Uterus (tissue), 4 donors: ENCODE measurements around the gene GNG7. TPM values are rescaled to one million over a fixed set of nuclear protein-coding genes. Genes with fewer than 3 reads are reported as not detected.
A peak's percentile ranks its signal among the peaks of the same experiment; 100 is the strongest.

Experiments used
- DNase-seq, 2 donors: peaks; one replicate each; pipeline ENCODE4 v3.0.0-alpha.2; 2019 to 2020
- H3K27ac ChIP-seq, 2 donors: fragments of 200-600 bp; sonication (generic); 1 replicate in 1 of 2; 2 replicates in 1 of 2; pipeline ENCODE4 v1.5.1; 2016 to 2018
- H3K27me3 ChIP-seq, 2 donors: fragments of 200-600 bp; sonication (generic); one replicate each; pipeline ENCODE4 v1.5.1; 2018 to 2019; ENCODE audit warnings: control low read depth in 1 of 2
- H3K36me3 ChIP-seq, 2 donors: fragments of 200-600 bp; sonication (generic); one replicate each; pipeline ENCODE4 v1.5.1; 2019; ENCODE audit warnings: control low read depth in 1 of 2
- H3K4me1 ChIP-seq, 2 donors: fragments of 200-600 bp; sonication (generic); one replicate each; pipeline ENCODE4 v1.5.1; 2018 to 2019; ENCODE audit warnings: control low read depth in 1 of 2
- H3K4me3 ChIP-seq, 2 donors: fragments of 200-600 bp; sonication (generic); 1 replicate in 1 of 2; 2 replicates in 1 of 2; pipeline ENCODE4 v1.5.1; 2018 to 2019; ENCODE audit warnings: mild to moderate bottlenecking in 1 of 2
- H3K9me3 ChIP-seq, 2 donors: fragments of 200-600 bp; sonication (generic); one replicate each; pipeline ENCODE4 v1.5.1; 2019; ENCODE audit warnings: control low read depth in 1 of 2
- CTCF ChIP-seq, 4 experiments: fragments of 200-600 bp in 2 of 4; fragments of 450-650 bp in 2 of 4; sonication (generic) in 2 of 4; IDR thresholded peaks; one replicate each; pipeline ENCODE4 v1.5.1; 2016 to 2019; ENCODE audit warnings: antibody characterized with exemption in 4 of 4, mild to moderate bottlenecking in 2 of 4, moderate library complexity in 1 of 4
- POLR2A ChIP-seq, 2 donors: fragments of 450-650 bp; IDR thresholded peaks; one replicate each; pipeline ENCODE4 v1.6.1; 2016; ENCODE audit warnings: antibody characterized with exemption in 2 of 2, mild to moderate bottlenecking in 1 of 2, moderate library complexity in 1 of 2
- intact Hi-C: fragments of 100-400 bp; cut with DNase I; formaldehyde crosslinking; loops from one replicate; pipeline ENCODE4 v1.15.1; 2023; ENCODE audit warnings: low total_unique reads
- total RNA-seq, 4 donors: library from RNA; depleted of rRNA in 3 of 4; stranded (reverse); fragments of >200 nt in 3 of 4; gene quantifications; one replicate each; pipeline versions ENCODE4 v1.1.0 to v1.2.4, GENCODE V29; 2014 to 2023
- donor health status: DM: yes; HTN: yes; CAD: no.

The GNG7 gene
- total RNA-seq, 4 donors from 2014 or later: 0.88 to 11.1 (median 3.2) TPM

- intact Hi-C loops: no loop called here
- no peaks in the 10 kb centered on the region for H3K36me3 ChIP-seq
- H3K27ac ChIP-seq: no peak overlapping the region
- peaks cover 0 to 5% of the 10 kb centered on the region in 2 donors for H3K4me1 ChIP-seq
- H3K4me3 ChIP-seq: no peak overlapping the region
- no peaks in the 10 kb centered on the region for H3K9me3 ChIP-seq
- TF ChIP-seq CTCF (IDR thresholded peaks at IDR 0.05) (no peak), POLR2A (IDR thresholded peaks at IDR 0.05) (no peak)
- no peak for DNase-seq
- no peaks in the 10 kb centered on the region for H3K27me3 ChIP-seq
Observed at GRCh38 chr19:2591537-2592291, 110.8 kb downstream of the GNG7 start.

GRCh38 chr19:2590630-2591399 is 111.7 kb downstream of the GNG7 start:
- Histone ChIP-seq H3K4me1 (peaks cover 0 to 5% of the 10 kb centered on the region in 2 donors), H3K27ac (no peak overlapping the region), H3K36me3 (no peaks in the 10 kb centered on the region), H3K9me3 (no peaks in the 10 kb centered on the region), H3K4me3 (no peak overlapping the region), H3K27me3 (no peaks in the 10 kb centered on the region)
- no peak for TF ChIP-seq POLR2A (IDR thresholded peaks at IDR 0.05)
- TF ChIP-seq CTCF (IDR thresholded peaks at IDR 0.05): no peak
- DNase-seq: no peak
- intact Hi-C loops: no loop called here

DNA sequence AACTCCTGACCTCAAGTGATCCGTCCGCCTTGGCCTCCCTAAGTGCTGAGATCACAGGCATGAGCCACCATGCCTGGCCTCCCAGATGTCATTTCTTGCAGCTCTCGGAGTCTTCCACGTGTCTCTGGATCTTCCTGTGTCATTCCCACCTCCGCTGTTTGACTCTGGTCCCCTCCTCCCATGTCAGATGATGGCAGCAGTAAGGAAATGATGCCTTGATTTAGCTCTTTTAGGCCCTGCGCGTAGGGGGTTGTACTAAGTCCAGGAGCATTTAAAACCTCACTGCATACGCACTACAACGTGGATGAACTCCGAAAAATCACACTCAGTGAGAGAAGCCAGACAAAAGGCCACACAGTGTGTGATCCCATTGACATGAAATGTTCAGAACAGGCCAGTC is 113.1 kb downstream of the GNG7 start:
- TF ChIP-seq POLR2A (IDR thresholded peaks at IDR 0.05): no peak
- no peak for TF ChIP-seq CTCF (IDR thresholded peaks at IDR 0.05)
- Histone ChIP-seq H3K27ac (no peak overlapping the region), H3K9me3 (no peaks in the 10 kb centered on the region), H3K36me3 (no peaks in the 10 kb centered on the region), H3K4me3 (no peak overlapping the region), H3K27me3 (no peaks in the 10 kb centered on the region), H3K4me1 (peaks cover 0 to 5% of the 10 kb centered on the region in 2 donors)
- DNase-seq: no peak
- intact Hi-C loops: no loop called here

GRCh38 chr19:2588081-2588777 is 114.3 kb downstream of the GNG7 start:
- intact Hi-C loops: no loop called here
- Histone ChIP-seq H3K27ac (peak overlapping the region; percentile 56 to 67), H3K4me1 (peaks cover 0 to 5% of the 10 kb centered on the region in 2 donors), H3K36me3 (no peaks in the 10 kb centered on the region), H3K9me3 (peaks cover 0 to 4% of the 10 kb centered on the region in 2 donors), H3K27me3 (no peaks in the 10 kb centered on the region), H3K4me3 (no peak overlapping the region)
- peak; percentile 55 to 63 for DNase-seq
- TF ChIP-seq POLR2A (IDR thresholded peaks at IDR 0.05): no peak

GRCh38 chr19:2587001-2587719 is 115.3 kb downstream of the GNG7 start:
- peaks cover 0 to 8% of the 10 kb centered on the region in 2 donors for H3K9me3 ChIP-seq
- no peak for DNase-seq
- peaks cover 0 to 5% of the 10 kb centered on the region in 2 donors for H3K4me1 ChIP-seq
- intact Hi-C loops: no loop called here
- H3K4me3 ChIP-seq: no peak overlapping the region
- TF ChIP-seq POLR2A (IDR thresholded peaks at IDR 0.05): no peak
- no peak for TF ChIP-seq CTCF (IDR thresholded peaks at IDR 0.05)
- H3K36me3 ChIP-seq: no peaks in the 10 kb centered on the region
- no peaks in the 10 kb centered on the region for H3K27me3 ChIP-seq
- H3K27ac ChIP-seq: peak overlapping the region; percentile 56 to 67
